Astrocyte (in vitro differentiated cells and primary cell): Measurements from ENCODE around the gene HPD. TPM values are rescaled to one million over a fixed set of nuclear protein-coding genes. Genes with fewer than 3 reads are reported as not detected.
A peak's percentile ranks its signal among the peaks of the same experiment; 100 is the strongest.

Experiments
- DNase-seq: peaks from one replicate; pipeline ENCODE4 v3.0.0-alpha.2; 2010; ENCODE audit warnings: low read depth
- FAIRE-seq: peaks from 2 replicates; lab custom pipeline; 2011; peaks lifted over from hg19 to GRCh38; lab: Jason Lieb, UNC
- H2AFZ ChIP-seq: 2 replicates; pipeline ENCODE4 v1.6.0; 2012; ENCODE audit warnings: low read depth, low read length, inconsistent platforms
- H3K27ac ChIP-seq: 2 replicates; pipeline ENCODE4 v1.5.1; 2011; ENCODE audit warnings: low read depth, low read length, inconsistent platforms
- H3K27me3 ChIP-seq: 2 replicates; pipeline ENCODE4 v1.6.0; 2011; ENCODE audit warnings: low read length, inconsistent platforms; ENCODE audit not compliant: insufficient read depth
- H3K36me3 ChIP-seq: 2 replicates; pipeline ENCODE4 v1.5.1; 2011; ENCODE audit warnings: low read length, inconsistent platforms; ENCODE audit not compliant: insufficient read depth
- H3K4me1 ChIP-seq: 2 replicates; pipeline ENCODE4 v1.5.1; 2011; ENCODE audit warnings: low read length, inconsistent platforms; ENCODE audit not compliant: insufficient read depth
- H3K4me2 ChIP-seq: 2 replicates; pipeline ENCODE4 v1.6.0; 2012; ENCODE audit warnings: low read length, inconsistent platforms
- H3K4me3 ChIP-seq: 2 replicates; pipeline ENCODE4 v1.5.1; 2011; ENCODE audit warnings: low read depth, mild to moderate bottlenecking, low read length, inconsistent platforms; ENCODE audit not compliant: insufficient read depth
- H3K79me2 ChIP-seq: 2 replicates; pipeline ENCODE4 v1.6.0; 2012; ENCODE audit warnings: mild to moderate bottlenecking, low read length, inconsistent platforms; ENCODE audit not compliant: insufficient read depth
- H3K9ac ChIP-seq: 2 replicates; pipeline ENCODE4 v1.6.0; 2012; ENCODE audit warnings: mild to moderate bottlenecking, low read length, inconsistent platforms
- H3K9me3 ChIP-seq: 2 replicates; pipeline ENCODE4 v1.5.1; 2012; ENCODE audit warnings: low read depth, mild to moderate bottlenecking, low read length, inconsistent platforms; ENCODE audit not compliant: insufficient read depth
- H4K20me1 ChIP-seq: 2 replicates; pipeline ENCODE4 v1.6.0; 2012; ENCODE audit warnings: low read length, inconsistent platforms; ENCODE audit not compliant: insufficient read depth
- H3K27ac Mint-ChIP-seq: one replicate; pipeline ENCODE4 v1.8.0; 2021; ENCODE audit warnings: mild to moderate bottlenecking, mixed read lengths; ENCODE audit not compliant: unreplicated experiment
- H3K27me3 Mint-ChIP-seq: one replicate; pipeline ENCODE4 v1.8.0; 2021; ENCODE audit warnings: low read depth, mixed read lengths; ENCODE audit not compliant: unreplicated experiment
- H3K36me3 Mint-ChIP-seq: one replicate; pipeline ENCODE4 v1.8.0; 2021; ENCODE audit warnings: low read depth, mixed read lengths; ENCODE audit not compliant: unreplicated experiment
- H3K4me1 Mint-ChIP-seq: one replicate; pipeline ENCODE4 v1.8.0; 2021; ENCODE audit warnings: low read depth, mixed read lengths; ENCODE audit not compliant: unreplicated experiment
- H3K4me3 Mint-ChIP-seq: one replicate; pipeline ENCODE4 v1.8.0; 2021; ENCODE audit warnings: mild to moderate bottlenecking, moderate library complexity, mixed read lengths; ENCODE audit not compliant: unreplicated experiment
- H3K9me3 Mint-ChIP-seq: one replicate; pipeline ENCODE4 v1.8.0; 2021; ENCODE audit warnings: mild to moderate bottlenecking, mixed read lengths; ENCODE audit not compliant: unreplicated experiment
- CTCF ChIP-seq: IDR thresholded peaks from 2 replicates; pipeline ENCODE4 v1.5.1; 2011; ENCODE audit warnings: low read depth, mild to moderate bottlenecking, inconsistent platforms, low read length, moderate library complexity; ENCODE audit not compliant: insufficient read depth
- EZH2 ChIP-seq: IDR thresholded peaks from 2 replicates; pipeline ENCODE4 v1.6.1; 2012; ENCODE audit warnings: mild to moderate bottlenecking, low read length, inconsistent platforms; ENCODE audit not compliant: insufficient read depth
- total RNA-seq: library from RNA; stranded (reverse); gene quantifications from 2 replicates; pipeline ENCODE4 v1.2.1, GENCODE V29; 2021

Gene HPD
- total RNA-seq, 1 donor from 2014 or later, result not detected

DNA sequence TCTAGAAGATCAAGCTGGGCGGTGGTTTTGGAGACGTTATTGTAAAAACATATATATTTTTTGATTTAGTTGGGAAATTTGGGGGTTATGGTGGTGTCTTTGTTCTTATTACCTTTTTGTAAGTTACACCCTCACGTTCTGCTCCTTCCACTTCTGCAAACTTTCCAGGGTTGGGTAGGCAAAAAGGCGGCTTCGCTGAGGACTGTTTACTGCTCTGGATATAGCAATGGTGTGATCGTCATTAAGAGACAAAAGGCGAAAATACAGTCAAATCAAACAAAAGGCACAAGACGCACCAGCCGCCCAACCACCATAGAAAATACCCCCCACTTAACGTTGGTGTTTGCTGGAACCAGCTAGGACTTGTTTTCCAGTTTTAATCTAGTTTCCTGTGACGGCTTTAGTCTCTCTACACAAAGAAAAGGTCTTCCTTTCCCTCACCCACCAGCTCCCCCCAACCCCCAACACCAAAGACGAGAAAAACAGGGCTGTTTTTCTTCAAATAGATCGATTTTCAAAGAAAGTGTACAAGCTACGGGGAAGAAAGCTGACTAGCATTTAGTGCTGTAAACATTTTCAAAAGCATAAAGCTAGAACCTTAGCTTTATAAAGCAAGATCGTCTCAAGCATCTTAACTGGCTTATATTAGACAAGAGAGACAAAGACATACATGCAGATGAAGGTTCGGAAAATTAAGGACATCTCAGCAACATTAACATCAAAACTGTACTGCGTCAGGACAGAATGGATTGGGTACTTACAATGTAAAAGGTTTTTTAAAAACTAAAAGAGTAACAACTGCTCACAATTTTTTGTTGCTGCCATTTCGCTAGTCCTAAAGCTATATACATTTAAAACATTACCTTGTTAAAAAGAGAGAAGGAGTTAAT lies 56.8 kb downstream of the HPD start:
- Histone ChIP-seq H3K27ac (peak overlapping the region; percentile 99), H3K9ac (peak overlapping the region; percentile 100), H3K27me3 (no peaks in the 10 kb centered on the region), H3K4me3 (peak overlapping the region; percentile 65), H3K79me2 (peaks cover 74% of the 10 kb centered on the region), H3K4me2 (peak overlapping the region; percentile 91), H3K4me1 (peaks cover 59% of the 10 kb centered on the region), H3K36me3 (no peaks in the 10 kb centered on the region), H3K9me3 (no peaks in the 10 kb centered on the region), H4K20me1 (peaks cover 34% of the 10 kb centered on the region), H2AFZ (no peak overlapping the region)
- Mint-ChIP-seq H3K27me3 (no peaks in the 10 kb centered on the region), H3K27ac (peak overlapping the region; percentile 98), H3K9me3 (no peaks in the 10 kb centered on the region), H3K4me3 (peak overlapping the region; percentile 86), H3K36me3 (peaks cover 3% of the 10 kb centered on the region), H3K4me1 (peaks cover 24% of the 10 kb centered on the region)
- no peak for DNase-seq
- TF ChIP-seq EZH2 (no peak), CTCF (no peak)
- no peak for FAIRE-seq

- DNase-seq (peak; percentile 74), FAIRE-seq (no peak)
- Histone ChIP-seq H3K27me3 (no peaks in the 10 kb centered on the region), H3K9ac (peak overlapping the region; percentile 100), H3K79me2 (peaks cover 72% of the 10 kb centered on the region), H3K36me3 (no peaks in the 10 kb centered on the region), H2AFZ (no peak overlapping the region), H3K9me3 (no peaks in the 10 kb centered on the region), H3K4me2 (peak overlapping the region; percentile 91), H4K20me1 (peaks cover 25% of the 10 kb centered on the region), H3K4me3 (peak overlapping the region; percentile 65), H3K27ac (peak overlapping the region; percentile 99), H3K4me1 (peaks cover 57% of the 10 kb centered on the region)
- peak overlapping the region; percentile 98 for H3K27ac Mint-ChIP-seq
- H3K4me3 Mint-ChIP-seq, result peak overlapping the region; percentile 86
- H3K36me3 Mint-ChIP-seq, result peaks cover 3% of the 10 kb centered on the region
- no peaks in the 10 kb centered on the region for H3K27me3 Mint-ChIP-seq
- H3K9me3 Mint-ChIP-seq, result no peaks in the 10 kb centered on the region
- peaks cover 24% of the 10 kb centered on the region for H3K4me1 Mint-ChIP-seq
- TF ChIP-seq EZH2 (no peak), CTCF (no peak)
Measured at GRCh38 chr12:121800694-121801594, 57.7 kb downstream of the HPD start.
